ENCODE data around the gene MEGF8.

MEGF8 gene

DNA sequence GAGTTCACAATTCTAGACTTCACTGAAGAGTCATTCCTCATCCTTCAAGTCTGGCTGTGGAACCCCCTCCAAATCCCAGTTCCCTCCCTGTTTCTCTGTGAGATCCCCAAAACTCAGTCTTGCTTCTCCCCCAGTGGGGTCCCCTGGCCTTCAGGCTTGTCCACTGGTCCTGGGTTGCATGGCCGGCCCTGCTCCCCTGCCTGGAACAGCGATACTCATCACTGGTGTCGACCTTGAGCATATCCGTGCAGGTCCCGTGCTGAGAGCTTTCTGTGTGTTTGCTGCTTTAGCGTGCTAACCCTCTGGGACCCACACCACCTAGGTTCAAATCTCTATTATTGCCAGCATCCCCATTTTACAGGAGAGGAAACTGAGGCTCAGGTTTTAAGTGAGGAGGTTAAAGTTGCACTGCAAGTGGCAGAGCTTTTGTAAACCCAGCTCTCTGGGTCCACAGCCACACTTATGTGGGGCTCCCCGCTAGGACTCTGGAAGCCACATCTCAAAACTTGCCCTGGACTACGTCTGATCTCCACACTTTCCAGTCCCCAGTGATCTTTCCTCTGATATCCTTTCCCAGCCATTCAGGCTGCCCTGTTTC, 86.2 kb downstream of the MEGF8 start:
- Mint-ChIP-seq H3K4me3 (no peak overlapping the region), H3K27ac (peak overlapping the region in 1 of 2 donors; percentile 90), H3K4me1 (peaks cover 6% of the 10 kb centered on the region), H3K27me3 (no peaks in the 10 kb centered on the region), H3K9me3 (no peaks in the 10 kb centered on the region)
- DNase-seq (no peak), ATAC-seq (no peak)

DNA sequence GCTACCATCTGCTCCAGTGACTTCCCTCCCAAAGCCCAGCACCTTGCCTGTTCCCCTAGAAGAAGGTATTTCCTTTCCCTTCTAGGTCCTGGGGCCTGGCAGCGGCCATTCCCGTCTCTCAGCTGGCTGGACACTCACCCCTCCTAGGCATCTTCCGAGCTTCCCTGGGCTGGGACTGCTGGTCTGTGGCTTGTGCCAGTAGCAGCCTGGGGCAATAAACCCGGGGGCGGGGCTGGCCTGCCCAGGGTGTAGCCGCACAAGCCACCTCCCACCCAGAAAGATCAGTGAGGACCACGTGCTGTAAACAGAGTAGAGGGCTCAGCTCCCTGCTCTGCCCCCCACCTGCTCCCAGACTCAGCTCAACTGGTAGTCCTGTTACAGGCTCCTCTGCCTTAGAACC, 86.8 kb downstream of the MEGF8 start:
- Mint-ChIP-seq H3K9me3 (no peaks in the 10 kb centered on the region), H3K27me3 (no peaks in the 10 kb centered on the region), H3K27ac (peak overlapping the region in 1 of 2 donors; percentile 55), H3K4me1 (peaks cover 6% of the 10 kb centered on the region), H3K4me3 (peak overlapping the region in 1 of 2 donors; percentile 19)
- ATAC-seq (no peak), DNase-seq (no peak)

DNA sequence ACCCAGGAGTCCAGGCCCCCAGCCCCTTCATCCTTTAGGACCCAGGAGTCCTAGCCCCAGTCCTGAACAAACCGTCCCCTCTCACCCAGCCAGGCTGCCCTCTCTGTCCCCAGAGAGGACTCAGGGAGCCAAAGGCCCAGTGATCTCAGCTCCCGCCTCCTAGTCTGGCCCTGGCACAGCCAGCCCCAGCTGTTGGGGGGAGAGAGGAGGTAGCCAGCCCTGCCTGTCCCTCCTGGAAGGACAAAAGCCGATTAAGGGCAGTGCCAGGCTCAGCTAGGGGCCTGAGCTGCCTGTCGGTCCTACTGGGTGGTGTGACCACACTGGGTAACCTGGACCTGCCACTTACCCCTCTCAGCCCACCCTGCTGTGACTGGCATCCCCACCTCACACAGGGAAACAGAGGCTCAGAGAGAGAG, 87.2 kb downstream of the MEGF8 start:
- DNase-seq (no peak), ATAC-seq (no peak)
- Mint-ChIP-seq H3K27ac (no peak overlapping the region), H3K9me3 (no peaks in the 10 kb centered on the region), H3K27me3 (no peaks in the 10 kb centered on the region), H3K4me3 (no peak overlapping the region), H3K4me1 (peaks cover 6% of the 10 kb centered on the region)

DNA sequence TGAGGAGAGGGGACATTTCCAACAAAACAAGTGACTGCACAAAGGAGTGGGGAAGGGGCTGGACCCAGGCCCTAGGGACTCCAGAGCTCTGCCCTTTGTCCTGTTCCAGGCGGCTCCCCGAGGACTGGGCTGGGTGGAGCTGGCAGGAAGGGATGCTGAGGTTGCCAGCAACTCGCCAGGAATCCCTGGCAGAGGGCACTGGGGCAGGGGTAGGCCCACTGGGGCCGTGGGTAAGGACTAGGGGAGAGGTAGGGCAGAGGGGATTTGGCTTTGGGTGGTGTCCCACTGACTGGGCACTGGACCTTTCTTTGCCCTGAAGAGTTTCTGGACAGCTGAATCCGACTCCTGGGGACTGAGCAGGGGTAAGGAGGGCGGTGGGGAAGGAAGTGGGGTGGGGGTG, 93.9 kb downstream of the MEGF8 start:
- Mint-ChIP-seq H3K4me1 (peaks cover 41% of the 10 kb centered on the region), H3K27ac (no peak overlapping the region), H3K4me3 (no peak overlapping the region), H3K9me3 (no peaks in the 10 kb centered on the region), H3K27me3 (no peaks in the 10 kb centered on the region)
- ATAC-seq (no peak), DNase-seq (no peak)

DNA sequence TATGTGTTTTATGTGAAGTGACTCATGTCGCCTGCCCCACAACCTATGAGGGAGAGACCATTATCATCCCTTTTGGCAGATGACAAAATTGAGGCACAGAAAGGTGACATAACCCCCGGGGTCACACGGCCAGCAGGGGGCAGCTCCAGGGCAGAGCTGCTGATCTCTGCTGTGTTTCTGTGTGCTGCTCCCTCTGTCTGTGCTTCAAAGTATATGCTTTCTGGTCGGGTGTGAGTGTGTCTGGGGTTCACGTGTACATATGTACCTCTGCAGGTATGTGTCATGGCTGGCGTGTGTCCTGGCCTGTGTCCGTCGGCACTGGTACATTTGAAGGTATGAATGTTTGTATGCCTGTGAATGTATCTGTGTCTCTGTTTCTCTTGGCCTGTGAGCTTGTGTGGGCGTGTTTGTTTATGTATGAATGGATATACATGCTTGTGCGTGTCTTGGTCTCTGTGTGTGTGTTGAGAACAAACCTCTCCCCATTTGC, 94.7 kb downstream of the MEGF8 start:
- H3K4me1 Mint-ChIP-seq, result peaks cover 44% of the 10 kb centered on the region
- ATAC-seq (peak; percentile 64), DNase-seq (peak; percentile 74 to 81)
- H3K27ac Mint-ChIP-seq, result no peak overlapping the region
- H3K4me3 Mint-ChIP-seq, result no peak overlapping the region
- H3K9me3 Mint-ChIP-seq, result no peaks in the 10 kb centered on the region
- H3K27me3 Mint-ChIP-seq, result no peaks in the 10 kb centered on the region

DNA sequence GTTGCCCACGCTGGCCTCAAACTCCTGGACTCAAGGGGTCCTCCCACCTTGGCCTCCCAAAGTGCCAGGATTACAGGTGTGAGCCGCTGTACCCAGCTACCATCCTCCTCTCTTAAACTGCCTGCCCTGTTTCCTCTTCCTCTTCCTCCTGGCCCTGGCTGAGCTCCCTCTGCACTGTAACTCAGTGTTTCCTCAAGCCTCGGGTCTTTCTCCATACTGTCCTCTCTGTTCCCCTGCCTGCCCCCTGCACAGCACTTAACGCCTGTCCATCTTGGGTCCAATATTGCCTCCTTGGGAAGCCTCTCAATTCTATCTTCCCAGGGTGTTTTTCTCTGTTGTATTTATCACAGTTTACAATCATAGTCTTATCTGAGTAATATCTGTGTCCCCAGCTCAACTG, 95.7 kb downstream of the MEGF8 start:
- peaks cover 44% of the 10 kb centered on the region for H3K4me1 Mint-ChIP-seq
- no peak for DNase-seq
- no peaks in the 10 kb centered on the region for H3K9me3 Mint-ChIP-seq
- no peak for ATAC-seq
- no peak overlapping the region for H3K4me3 Mint-ChIP-seq
- no peak overlapping the region for H3K27ac Mint-ChIP-seq
- H3K27me3 Mint-ChIP-seq, result no peaks in the 10 kb centered on the region

DNA sequence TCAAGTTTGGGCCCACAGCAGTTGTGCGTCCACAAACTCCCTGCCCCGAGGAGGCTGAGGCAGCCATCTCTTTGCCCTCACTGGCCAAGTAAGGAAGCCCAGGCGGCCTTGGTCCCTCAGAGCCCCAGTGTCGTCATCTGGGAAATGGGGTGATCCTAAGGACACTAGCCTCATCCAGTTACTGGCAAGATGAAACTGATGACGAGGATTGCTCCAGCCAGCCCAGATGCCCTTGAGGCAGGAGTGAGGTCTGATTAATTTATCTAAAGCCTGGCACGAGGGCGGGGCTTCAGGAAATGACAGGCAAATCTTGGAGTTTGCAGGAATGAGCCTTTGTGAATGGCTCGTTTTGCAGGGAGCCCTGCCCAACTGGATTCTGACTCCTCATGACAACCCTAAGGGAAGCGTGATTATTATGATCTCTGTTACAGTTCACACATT, 96.2 kb downstream of the MEGF8 start:
- H3K27me3 Mint-ChIP-seq, result no peaks in the 10 kb centered on the region
- peak overlapping the region; percentile 91 to 98 for H3K4me3 Mint-ChIP-seq
- peaks cover 44% of the 10 kb centered on the region for H3K4me1 Mint-ChIP-seq
- DNase-seq (no peak), ATAC-seq (no peak)
- H3K9me3 Mint-ChIP-seq, result no peaks in the 10 kb centered on the region
- no peak overlapping the region for H3K27ac Mint-ChIP-seq

DNA sequence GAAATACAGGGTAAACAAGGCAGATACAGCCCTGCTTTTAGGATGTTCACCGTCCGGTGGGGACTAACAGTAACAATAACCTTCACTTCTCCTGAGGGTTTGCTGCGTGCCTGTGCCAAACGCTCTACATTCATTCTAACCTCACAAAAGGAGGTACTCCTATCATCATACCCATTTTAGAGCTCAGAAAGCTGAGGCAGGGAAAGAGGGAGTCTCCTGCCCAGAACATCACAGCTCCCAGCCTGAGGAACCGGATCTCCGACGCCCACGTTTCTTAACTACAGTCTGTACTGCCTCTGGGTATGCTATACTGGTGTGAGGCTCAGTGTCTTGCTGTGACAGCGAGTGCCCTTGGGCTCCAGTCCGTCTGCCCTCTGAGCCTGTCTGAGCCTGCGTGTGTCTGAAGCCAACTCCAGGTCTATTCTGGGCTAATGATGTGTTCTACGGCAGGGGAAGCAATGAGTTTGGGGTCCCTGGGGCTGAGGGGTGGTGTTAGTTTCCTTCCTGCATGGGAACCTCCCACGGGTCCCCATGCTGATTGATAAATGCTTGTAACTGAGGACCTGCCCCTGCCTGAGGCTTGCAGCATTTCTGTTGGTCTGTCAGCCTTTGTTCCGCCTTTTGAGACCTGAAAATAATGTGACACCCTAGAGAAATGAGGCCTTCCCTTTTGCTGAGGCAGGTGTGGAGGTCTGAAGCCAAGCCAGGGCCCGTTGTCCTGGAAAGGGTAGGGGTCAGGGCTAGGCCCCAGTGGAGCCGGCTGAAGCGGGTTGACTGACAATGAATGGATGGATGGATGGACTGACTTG, 96.9 kb downstream of the MEGF8 start:
- peak overlapping the region; percentile 91 to 98 for H3K4me3 Mint-ChIP-seq
- no peaks in the 10 kb centered on the region for H3K27me3 Mint-ChIP-seq
- H3K9me3 Mint-ChIP-seq, result no peaks in the 10 kb centered on the region
- H3K4me1 Mint-ChIP-seq, result peaks cover 44% of the 10 kb centered on the region
- DNase-seq (no peak), ATAC-seq (no peak)
- H3K27ac Mint-ChIP-seq, result peak overlapping the region in 1 of 2 donors; percentile 79

DNA sequence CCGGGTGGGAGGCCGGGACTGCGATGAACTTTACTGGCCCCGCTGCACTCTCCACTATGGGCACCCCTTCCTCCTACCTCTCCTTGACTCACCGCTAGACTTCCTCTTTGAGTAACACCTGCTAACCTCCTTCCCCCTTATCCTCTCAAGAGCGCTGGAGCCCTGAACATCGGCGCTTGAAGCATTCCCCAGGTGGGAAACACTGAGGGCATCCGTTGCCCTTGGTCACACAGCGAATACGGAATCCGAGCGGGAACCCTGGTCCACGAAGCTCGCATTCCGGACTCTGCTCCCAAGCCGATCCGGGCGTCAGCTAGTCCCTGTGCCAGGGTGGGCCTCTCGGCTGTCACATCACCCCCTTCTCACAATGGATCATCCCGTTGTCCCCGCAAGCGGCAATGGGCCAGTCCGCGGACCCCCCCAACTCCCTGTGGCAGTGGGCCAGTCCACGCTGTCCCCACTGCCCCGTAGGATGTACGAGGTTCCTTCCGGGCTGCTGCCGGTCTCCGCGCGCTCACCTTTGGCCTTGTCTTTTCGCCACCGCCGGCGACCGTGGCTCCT, 97.5 kb downstream of the MEGF8 start:
- H3K4me3 Mint-ChIP-seq, result peak overlapping the region; percentile 91 to 98
- H3K27ac Mint-ChIP-seq, result peak overlapping the region; percentile 79 to 98
- H3K4me1 Mint-ChIP-seq, result peaks cover 44% of the 10 kb centered on the region
- ATAC-seq (peak; percentile 66), DNase-seq (peak; percentile 76 to 77)
- H3K27me3 Mint-ChIP-seq, result no peaks in the 10 kb centered on the region
- H3K9me3 Mint-ChIP-seq, result no peaks in the 10 kb centered on the region

DNA sequence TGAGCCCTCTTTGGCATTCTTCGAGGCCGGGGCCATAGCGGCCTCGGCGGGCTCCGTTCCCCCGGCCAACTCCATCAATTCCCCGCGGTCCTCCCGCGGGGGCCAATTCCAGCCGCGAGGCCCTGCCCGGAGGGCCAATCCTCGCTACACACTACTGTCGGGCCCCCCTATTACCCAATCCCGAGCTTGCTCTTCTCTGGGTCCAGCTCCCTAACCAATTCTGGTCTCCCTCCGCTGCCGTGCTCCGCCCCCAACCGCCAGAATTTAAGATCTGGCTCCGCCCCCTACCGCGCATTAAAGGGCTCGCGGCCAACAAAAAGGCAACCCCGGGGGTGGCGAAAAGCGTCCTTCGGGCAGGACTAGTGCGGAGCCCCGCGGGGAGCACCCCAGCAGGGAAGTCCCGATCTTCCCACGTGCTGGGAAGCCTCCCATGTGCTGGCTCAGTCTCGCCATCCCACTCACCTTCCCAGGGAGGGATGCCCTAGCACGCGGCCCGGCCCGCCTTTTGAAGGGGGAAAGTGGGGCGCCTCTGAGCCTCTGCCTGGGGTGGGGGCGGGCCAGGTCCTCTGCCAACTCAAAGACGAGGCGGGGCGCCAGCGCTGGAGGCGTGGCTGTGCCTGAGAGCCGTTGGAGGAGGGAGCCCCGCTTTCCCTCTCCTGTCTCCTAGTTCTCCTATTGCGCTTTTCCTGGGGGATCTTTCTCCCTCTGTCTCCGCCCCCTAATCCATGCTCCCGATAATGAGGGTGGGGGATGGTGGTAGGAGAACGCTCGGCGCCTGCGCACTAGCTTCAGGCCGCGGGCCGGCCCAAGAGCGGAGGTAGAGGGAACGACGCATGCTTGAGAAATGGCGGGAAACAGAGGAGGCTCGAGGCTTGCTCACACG, 98.3 kb downstream of the MEGF8 start:
- ATAC-seq (peak; percentile 93), DNase-seq (peak; percentile 96)
- peaks cover 44% of the 10 kb centered on the region for H3K4me1 Mint-ChIP-seq
- no peaks in the 10 kb centered on the region for H3K27me3 Mint-ChIP-seq
- H3K9me3 Mint-ChIP-seq, result no peaks in the 10 kb centered on the region
- peak overlapping the region; percentile 91 to 98 for H3K4me3 Mint-ChIP-seq
- H3K27ac Mint-ChIP-seq, result peak overlapping the region; percentile 79 to 98

DNA sequence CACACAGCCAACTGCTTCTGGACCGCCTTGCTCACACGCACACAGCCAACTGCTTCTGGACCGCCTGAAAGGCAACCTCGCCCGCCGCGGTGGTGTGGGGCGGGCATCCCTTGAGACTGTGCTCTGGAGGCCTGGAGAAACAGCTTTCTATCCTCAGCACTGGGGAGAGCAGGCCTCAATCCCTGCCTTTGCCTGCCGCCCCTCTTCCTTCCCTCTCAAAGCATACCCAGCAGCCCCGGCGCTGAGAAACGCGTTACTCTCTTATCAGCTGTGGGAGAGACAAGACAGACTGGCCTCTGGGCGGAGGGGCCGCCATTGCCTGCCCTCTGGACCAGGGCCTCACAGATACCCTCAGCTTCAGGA, 98.9 kb downstream of the MEGF8 start:
- H3K27me3 Mint-ChIP-seq, result no peaks in the 10 kb centered on the region
- ATAC-seq (no peak), DNase-seq (no peak)
- no peaks in the 10 kb centered on the region for H3K9me3 Mint-ChIP-seq
- peak overlapping the region in 1 of 2 donors; percentile 79 for H3K27ac Mint-ChIP-seq
- peaks cover 44% of the 10 kb centered on the region for H3K4me1 Mint-ChIP-seq
- peak overlapping the region; percentile 91 to 98 for H3K4me3 Mint-ChIP-seq

DNA sequence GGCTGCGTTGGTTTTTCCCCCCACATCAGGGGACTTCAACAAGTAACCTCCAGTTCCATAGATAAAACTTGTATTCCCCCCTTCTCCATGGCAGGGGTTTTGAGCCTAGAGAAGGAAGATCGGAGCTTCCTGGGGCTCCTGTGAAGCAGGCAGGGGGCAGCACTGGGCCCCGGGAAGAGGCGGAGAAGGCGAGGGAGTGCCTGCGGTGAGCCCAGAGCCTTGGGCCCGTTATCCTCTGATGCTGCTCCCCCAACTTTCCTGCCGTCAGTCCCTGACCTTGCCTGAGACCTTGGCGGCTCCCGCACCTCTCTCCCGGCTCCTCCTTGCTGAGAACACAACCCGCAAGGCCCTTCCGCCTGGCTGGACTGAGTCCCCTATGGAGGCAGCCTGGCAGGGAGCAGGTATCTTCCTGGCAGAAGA, 99.3 kb downstream of the MEGF8 start:
- Mint-ChIP-seq H3K4me1 (peaks cover 44% of the 10 kb centered on the region), H3K9me3 (no peaks in the 10 kb centered on the region), H3K27me3 (no peaks in the 10 kb centered on the region), H3K4me3 (peak overlapping the region; percentile 91 to 98), H3K27ac (no peak overlapping the region)
- DNase-seq (no peak), ATAC-seq (no peak)

DNA sequence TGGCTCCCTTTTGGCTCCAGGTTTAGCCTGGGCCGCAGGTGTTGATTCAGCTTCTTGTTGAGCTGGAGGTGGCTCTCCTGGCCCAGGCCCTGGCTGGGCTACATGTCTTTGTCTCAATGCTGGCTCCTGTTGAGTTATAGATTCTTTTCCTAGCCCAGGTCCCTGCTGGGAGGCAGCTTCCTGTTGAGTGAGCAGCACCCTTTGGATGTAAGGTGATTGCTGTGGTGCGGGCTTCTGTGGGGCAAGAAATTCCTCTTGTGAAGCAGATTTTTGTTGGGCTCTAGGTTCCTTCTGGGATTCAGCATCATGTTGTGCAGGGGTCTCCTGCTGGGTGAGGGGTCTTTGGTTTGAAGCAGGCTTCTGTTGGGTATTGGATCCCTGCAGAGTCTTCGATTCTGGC, 101.2 kb downstream of the MEGF8 start:
- Mint-ChIP-seq H3K27me3 (no peaks in the 10 kb centered on the region), H3K9me3 (no peaks in the 10 kb centered on the region), H3K4me1 (peaks cover 25% of the 10 kb centered on the region), H3K4me3 (no peak overlapping the region), H3K27ac (no peak overlapping the region)
- DNase-seq, result no peak
- ATAC-seq, result no peak

DNA sequence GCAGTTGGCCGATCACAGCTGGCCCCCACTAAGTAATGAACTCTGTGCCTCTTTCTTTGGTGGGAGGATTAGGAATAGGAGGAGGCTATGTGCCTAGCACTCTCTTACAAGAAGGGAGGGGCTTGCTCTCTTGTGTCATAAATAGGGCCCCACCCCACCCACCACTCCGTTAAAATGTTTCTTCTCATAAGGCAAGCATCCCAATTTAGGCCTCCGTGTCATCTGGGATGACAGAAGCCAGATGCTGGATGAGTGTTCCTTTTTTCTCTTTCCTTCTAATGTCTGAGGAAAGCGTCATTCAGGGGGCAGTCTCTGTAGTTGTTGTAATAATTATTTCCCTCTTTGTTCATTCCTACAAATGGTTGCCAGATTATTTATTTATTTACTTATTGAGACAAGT, 101.9 kb downstream of the MEGF8 start, which contains the start of gene LIPE:
LIPE (minus strand) TSS at position 76 of the 400 bp plus-strand sequence. CDS start 239 bp downstream, outside the sequence.
- DNase-seq (no peak), ATAC-seq (no peak)
- peaks cover 19% of the 10 kb centered on the region for H3K4me1 Mint-ChIP-seq
- no peak within 1 kb of the TSS for H3K4me3 Mint-ChIP-seq
- H3K27ac Mint-ChIP-seq, result no peak within 1 kb of the TSS
- no peaks in the 10 kb centered on the region for H3K9me3 Mint-ChIP-seq
- no peaks in the 10 kb centered on the region for H3K27me3 Mint-ChIP-seq
